ENCODE results near the gene MAD1L1. TPM values are rescaled to one million over a fixed set of nuclear protein-coding genes. Genes with fewer than 3 reads are reported as not detected.

The MAD1L1 gene
- total and polyA plus RNA-seq, 4 donors: 12.8 to 20.7 (median 16.5) TPM

GRCh38 chr7:2132243-2132642 lies 100.5 kb downstream of the MAD1L1 start:
- Histone ChIP-seq H3K4me1 (ENCODE audit: control insufficient read depth in 4 of 4, insufficient read depth in 4 of 4, low read length in 3 of 4) (no peaks in the 10 kb centered on the region), H3K9ac (ENCODE audit: low read depth in 1 of 2, low read length in 2 of 2) (no peak overlapping the region), H3K4me3 (ENCODE audit: low read depth in 1 of 3, low read length in 3 of 3) (no peak overlapping the region), H3K27ac (ENCODE audit: low read depth in 1 of 2, low read length in 2 of 2) (no peak overlapping the region), H3K9me3 (ENCODE audit: control insufficient read depth in 4 of 4, low read length in 3 of 4) (no peaks in the 10 kb centered on the region), H3K36me3 (ENCODE audit: control insufficient read depth in 4 of 4, insufficient read depth in 3 of 4, low read depth in 1 of 4, low read length in 3 of 4) (peaks cover 0 to 5% (median under 1%) of the 10 kb centered on the region in 4 donors), H3K27me3 (ENCODE audit: control insufficient read depth in 4 of 4, insufficient read depth in 4 of 4, low read length in 3 of 4) (no peaks in the 10 kb centered on the region)
- TF ChIP-seq ATF3 (IDR thresholded peaks at IDR 0.05) (no peak), HNF4G (IDR thresholded peaks at IDR 0.05) (no peak), MAX (IDR thresholded peaks at IDR 0.05) (no peak), RXRA (IDR thresholded peaks at IDR 0.05) (no peak), NR2F2 (IDR thresholded peaks at IDR 0.05) (no peak), TAF1 (conservative IDR thresholded peaks at IDR 0.05) (no peak), RAD21 (IDR thresholded peaks at IDR 0.05) (no peak), SP1 (IDR thresholded peaks at IDR 0.05) (no peak), YY1 (IDR thresholded peaks at IDR 0.05) (no peak), HNF4A (conservative IDR thresholded peaks at IDR 0.05) (no peak), EGR1 (IDR thresholded peaks at IDR 0.05; ENCODE audit: low read depth in 2 of 2) (no peak), FOXA1 (IDR thresholded peaks at IDR 0.05) (no peak), REST (IDR thresholded peaks at IDR 0.05) (no peak), FOXA2 (IDR thresholded peaks at IDR 0.05) (no peak), JUND (IDR thresholded peaks at IDR 0.05) (no peak), CTCF (IDR thresholded peaks at IDR 0.05; ENCODE audit: low read depth, low read length, missing input control) (no peak), GABPA (IDR thresholded peaks at IDR 0.05 in 1 of 2, conservative IDR thresholded peaks at IDR 0.05 in 1 of 2) (no peak), ZBTB33 (IDR thresholded peaks at IDR 0.05) (no peak)
- no peak for DNase-seq (ENCODE audit: low spot score)
- WGBS: 97% methylated on average over 33 of the region's 33 CpGs
